Suprapubic skin (tissue), 3 donors: Measurements from ENCODE around the gene DSTN.

ENCODE experiments used
- POLR2A ChIP-seq, 2 donors: fragments of 450-650 bp; IDR thresholded peaks; one replicate each; pipeline ENCODE4 v1.6.1; 2017; ENCODE audit warnings: antibody characterized with exemption in 2 of 2, mild to moderate bottlenecking in 2 of 2, moderate library complexity in 2 of 2
- TF ChIP-seq, protein P1 (sequence below), 2 donors: fragments of 200-600 bp in 1 of 2; fragments of 450-650 bp in 1 of 2; sonication (generic) in 1 of 2; IDR thresholded peaks; one replicate each; pipeline ENCODE4 v1.5.1; 2016 to 2019; ENCODE audit warnings: antibody characterized with exemption in 2 of 2, mild to moderate bottlenecking in 1 of 2, moderate library complexity in 1 of 2

- TF ChIP-seq POLR2A (IDR thresholded peaks at IDR 0.05) = no peak
- TF ChIP-seq, protein P1, sequence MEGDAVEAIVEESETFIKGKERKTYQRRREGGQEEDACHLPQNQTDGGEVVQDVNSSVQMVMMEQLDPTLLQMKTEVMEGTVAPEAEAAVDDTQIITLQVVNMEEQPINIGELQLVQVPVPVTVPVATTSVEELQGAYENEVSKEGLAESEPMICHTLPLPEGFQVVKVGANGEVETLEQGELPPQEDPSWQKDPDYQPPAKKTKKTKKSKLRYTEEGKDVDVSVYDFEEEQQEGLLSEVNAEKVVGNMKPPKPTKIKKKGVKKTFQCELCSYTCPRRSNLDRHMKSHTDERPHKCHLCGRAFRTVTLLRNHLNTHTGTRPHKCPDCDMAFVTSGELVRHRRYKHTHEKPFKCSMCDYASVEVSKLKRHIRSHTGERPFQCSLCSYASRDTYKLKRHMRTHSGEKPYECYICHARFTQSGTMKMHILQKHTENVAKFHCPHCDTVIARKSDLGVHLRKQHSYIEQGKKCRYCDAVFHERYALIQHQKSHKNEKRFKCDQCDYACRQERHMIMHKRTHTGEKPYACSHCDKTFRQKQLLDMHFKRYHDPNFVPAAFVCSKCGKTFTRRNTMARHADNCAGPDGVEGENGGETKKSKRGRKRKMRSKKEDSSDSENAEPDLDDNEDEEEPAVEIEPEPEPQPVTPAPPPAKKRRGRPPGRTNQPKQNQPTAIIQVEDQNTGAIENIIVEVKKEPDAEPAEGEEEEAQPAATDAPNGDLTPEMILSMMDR (IDR thresholded peaks at IDR 0.05) = no peak
These were observed 675 bp downstream of the DSTN start for GRCh38 chr20:17570347-17571152.
